ENCODE data around the gene HDAC3.

The HDAC3 gene

GRCh38 chr5:141636413-141637122 is at the start of gene HDAC3, which contains the start of gene RELL2:
Gene HDAC3, minus strand, starts transcription at chr5:141636849. Its CDS starts 59 bp downstream, at chr5:141636790.
Gene RELL2, plus strand, starts transcription at chr5:141636997. Its CDS starts 1,229 bp downstream, at chr5:141638226.
- DNase-seq (ENCODE audit: low read depth, low spot score), result peak; percentile 97

- no peak for DNase-seq (ENCODE audit: low read depth, low spot score)
These were observed 48.9 kb upstream of the HDAC3 start for GRCh38 chr5:141685591-141685990.

GRCh38 chr5:141683596-141684141 is 47.0 kb upstream of the HDAC3 start:
- DNase-seq (ENCODE audit: low read depth, low spot score), result no peak

- DNase-seq (ENCODE audit: low read depth, low spot score), result peak; percentile 66
These were observed 45.3 kb upstream of the HDAC3 start, which contains the start of gene ARAP3 for GRCh38 chr5:141681695-141682641. Gene ARAP3, minus strand, starts transcription at chr5:141682230. Its CDS starts 1,744 bp downstream, at chr5:141680486.

GRCh38 chr5:141681295-141681694 is 44.6 kb upstream of the HDAC3 start:
- no peak for DNase-seq (ENCODE audit: low read depth, low spot score)

- DNase-seq (ENCODE audit: low read depth, low spot score), result peak; percentile 87
These were observed 44.1 kb upstream of the HDAC3 start for GRCh38 chr5:141680751-141681201.

GRCh38 chr5:141680178-141680577 is 43.5 kb upstream of the HDAC3 start:
- DNase-seq (ENCODE audit: low read depth, low spot score), result no peak

GRCh38 chr5:141677415-141677814 is 40.8 kb upstream of the HDAC3 start:
- DNase-seq (ENCODE audit: low read depth, low spot score), result peak; percentile 67

- no peak for DNase-seq (ENCODE audit: low read depth, low spot score)
These were observed 39.0 kb upstream of the HDAC3 start for GRCh38 chr5:141675672-141676071.

GRCh38 chr5:141674747-141675146 is 38.1 kb upstream of the HDAC3 start:
- peak; percentile 88 for DNase-seq (ENCODE audit: low read depth, low spot score)

GRCh38 chr5:141672841-141673813 is 36.5 kb upstream of the HDAC3 start:
- peak; percentile 59 for DNase-seq (ENCODE audit: low read depth, low spot score)

- DNase-seq (ENCODE audit: low read depth, low spot score), result no peak
These were observed 35.6 kb upstream of the HDAC3 start for GRCh38 chr5:141672071-141672840.

- DNase-seq (ENCODE audit: low read depth, low spot score), result no peak
These were observed 32.9 kb upstream of the HDAC3 start for GRCh38 chr5:141669520-141669919.

- no peak for DNase-seq (ENCODE audit: low read depth, low spot score)
These were observed 32.1 kb upstream of the HDAC3 start for GRCh38 chr5:141668601-141669265.

GRCh38 chr5:141665995-141666940 is 29.6 kb upstream of the HDAC3 start:
- DNase-seq (ENCODE audit: low read depth, low spot score), result no peak

GRCh38 chr5:141664733-141665461 is 28.2 kb upstream of the HDAC3 start:
- peak; percentile 89 for DNase-seq (ENCODE audit: low read depth, low spot score)

GRCh38 chr5:141663506-141663905 is 26.9 kb upstream of the HDAC3 start:
- DNase-seq (ENCODE audit: low read depth, low spot score), result no peak

GRCh38 chr5:141662028-141662427 is 25.4 kb upstream of the HDAC3 start:
- no peak for DNase-seq (ENCODE audit: low read depth, low spot score)

Measured in ELF-1 (cell line).